RKO (cell line): ENCODE results near the gene ZNF581.

Experiments used
- DNase-seq: peaks from one replicate; pipeline ENCODE4 v3.0.0-alpha.2; 2016; ENCODE audit warnings: low spot score

Gene ZNF581

DNA sequence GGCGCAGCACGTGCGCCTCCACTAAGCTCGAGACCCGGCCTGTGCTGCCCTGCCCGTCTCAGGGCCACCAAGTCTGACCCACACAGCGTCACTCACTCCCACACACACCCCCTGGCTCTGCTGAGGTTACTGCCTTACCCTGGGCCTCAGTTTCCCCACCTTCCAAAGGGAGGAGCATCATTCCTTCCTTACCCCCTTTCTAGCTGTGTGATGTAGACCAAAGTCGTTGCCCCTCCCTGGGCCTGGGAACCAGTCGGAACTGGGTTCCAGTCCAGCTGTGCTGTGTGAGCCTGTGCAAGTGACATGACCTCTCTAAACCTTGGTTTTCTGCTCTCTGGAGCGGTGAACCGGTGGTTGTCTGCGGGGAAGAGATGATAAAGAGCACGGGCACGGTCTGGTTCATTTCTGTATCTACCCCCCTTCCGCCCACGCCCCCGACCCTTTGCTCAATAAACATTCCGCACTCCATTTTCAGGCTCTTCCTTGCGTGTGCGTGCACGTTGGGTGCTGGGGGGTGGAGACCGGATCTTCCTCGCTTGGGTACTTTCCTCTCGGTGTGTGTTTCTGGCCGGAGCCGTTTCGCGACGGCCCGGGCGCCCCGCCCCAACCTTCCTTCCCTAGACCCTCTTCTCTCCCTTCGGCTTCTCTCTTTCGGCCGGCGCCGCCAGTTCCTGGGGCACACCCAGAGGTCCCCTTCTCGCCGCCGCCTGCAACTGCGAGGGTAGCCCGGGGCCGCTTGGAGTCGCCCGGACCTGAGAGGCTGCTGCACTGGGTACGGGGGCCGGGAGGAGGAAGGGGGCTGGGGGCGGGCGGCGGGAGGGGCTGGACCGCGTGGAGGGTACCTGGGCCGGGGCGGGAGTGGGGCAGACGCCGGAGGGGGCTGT is at the start of gene ZNF581:
ZNF581 (plus strand) TSS at position 647 of the 884 bp plus-strand sequence. CDS start 923 bp downstream, outside the sequence.
- peak; percentile 84 for DNase-seq

DNA sequence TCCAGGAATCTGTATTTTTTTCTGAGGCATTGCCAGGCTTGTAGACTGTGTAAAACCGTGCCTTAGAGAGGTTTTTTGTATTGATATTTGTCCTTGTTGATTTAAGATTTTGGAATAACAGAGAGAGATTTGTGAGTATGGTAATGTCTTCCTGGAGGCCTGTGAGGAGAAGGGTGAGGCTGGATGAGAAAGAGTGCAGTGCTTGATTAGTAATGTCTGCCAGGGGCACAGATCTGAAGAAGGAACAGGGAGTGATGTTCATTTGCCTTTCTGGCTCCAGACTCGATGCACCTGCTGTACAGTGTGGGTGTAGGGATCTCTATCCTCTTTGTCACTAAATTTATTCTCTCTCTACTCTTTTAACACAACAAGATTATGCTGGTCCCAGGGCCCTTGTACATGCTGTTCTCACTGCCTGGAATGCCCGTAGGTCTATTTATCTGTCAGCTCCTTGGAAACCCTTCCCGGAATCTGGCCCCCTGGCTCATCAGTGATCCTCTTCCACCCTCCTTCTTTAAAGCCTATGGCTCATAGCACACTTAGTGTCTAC is 48.4 kb upstream of the ZNF581 start:
- DNase-seq = no peak

DNA sequence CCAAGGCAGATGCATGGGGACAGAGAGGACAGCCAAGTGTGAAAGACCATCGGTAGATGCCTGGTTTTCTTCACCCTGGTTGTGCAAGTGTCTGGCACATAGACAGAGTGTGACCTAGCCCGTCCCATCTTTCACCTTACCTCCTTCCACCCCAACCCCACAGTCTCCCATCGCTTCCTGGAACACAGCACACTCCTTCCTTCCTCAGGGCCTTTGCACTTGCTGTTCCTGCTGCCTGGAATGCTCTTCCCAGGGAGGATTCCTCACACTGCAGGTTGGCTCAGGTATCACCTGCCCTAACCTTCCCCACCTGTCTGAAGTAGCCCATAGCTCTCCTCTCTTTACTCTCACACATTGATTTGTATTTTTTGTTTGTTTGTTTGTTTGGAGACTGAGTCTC is 47.1 kb upstream of the ZNF581 start:
- DNase-seq = no peak

DNA sequence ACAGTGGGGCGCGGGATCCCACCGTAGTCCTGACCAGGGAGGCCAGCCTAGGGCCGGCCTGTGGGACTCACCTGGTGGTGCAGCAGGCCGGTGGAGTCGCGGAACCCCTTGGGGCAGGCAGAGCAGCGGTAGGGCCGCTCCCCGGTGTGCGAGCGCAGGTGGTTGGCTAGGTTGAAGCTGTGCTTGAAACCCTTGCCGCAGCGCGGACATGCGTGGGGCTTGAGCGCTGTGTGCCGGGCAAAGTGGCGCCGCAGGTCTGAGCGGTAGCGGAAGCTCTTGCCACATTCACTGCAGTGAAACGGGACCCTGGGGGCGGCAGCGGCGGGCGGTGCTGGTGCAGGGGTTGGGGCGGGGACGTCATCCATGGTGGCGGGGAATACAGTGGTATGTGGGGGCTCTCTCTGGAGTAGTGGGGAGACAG is 45.9 kb upstream of the ZNF581 start:
- no peak for DNase-seq

DNA sequence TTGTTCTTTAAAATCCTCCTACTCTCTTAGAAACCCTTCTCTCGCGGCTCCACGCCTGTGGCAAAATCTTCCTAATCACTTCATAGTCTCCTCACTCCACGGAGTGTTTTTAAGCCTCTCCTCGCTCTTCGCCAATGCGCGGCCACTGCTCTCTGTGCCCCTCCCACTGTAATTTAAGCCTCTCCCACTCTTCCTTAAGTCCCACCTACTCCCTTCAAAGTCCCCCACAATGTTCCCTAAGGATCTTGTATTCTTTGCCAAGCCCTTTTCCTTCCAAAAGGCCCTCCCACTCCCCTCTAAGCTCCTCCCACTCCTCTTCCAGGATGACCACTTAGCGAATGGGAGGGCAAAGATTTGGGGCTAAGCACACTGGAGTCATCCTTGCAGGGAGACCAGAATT is 45.4 kb upstream of the ZNF581 start:
- DNase-seq = no peak

- DNase-seq = peak; percentile 89
Observed at GRCh38 chr19:55598719-55599467, 44.6 kb upstream of the ZNF581 start.

DNA sequence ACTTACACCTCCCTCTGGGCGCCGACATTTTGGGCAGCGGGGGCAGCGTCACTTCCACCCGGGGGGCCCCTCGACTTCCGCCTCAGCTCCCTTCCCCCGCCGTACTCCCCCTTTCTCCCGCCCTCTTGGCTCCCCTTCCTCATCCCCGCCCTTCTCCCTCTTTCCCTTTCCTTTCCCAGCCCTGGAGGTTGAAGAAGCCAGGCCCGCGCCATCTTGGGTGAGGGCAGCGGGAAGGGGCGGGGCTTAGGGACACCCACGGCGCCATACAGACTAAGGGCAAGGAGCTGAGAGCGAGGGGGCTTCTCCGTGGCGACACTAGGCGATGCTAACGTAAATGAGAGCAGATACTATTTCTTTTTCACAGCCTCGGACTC is 44.0 kb upstream of the ZNF581 start, which contains the start of gene FIZ1:
FIZ1 (minus strand) TSS at position 50 of the 374 bp plus-strand sequence. CDS start 1,652 bp downstream, outside the sequence.
- peak; percentile 95 for DNase-seq

- peak; percentile 85 for DNase-seq
Observed at GRCh38 chr19:55599842-55600661, 43.4 kb upstream of the ZNF581 start, which contains the start of gene ZNF524. TSS of gene ZNF524 (plus strand) at chr19:55600288. CDS start at chr19:55602113, 1,825 bp downstream.

DNA sequence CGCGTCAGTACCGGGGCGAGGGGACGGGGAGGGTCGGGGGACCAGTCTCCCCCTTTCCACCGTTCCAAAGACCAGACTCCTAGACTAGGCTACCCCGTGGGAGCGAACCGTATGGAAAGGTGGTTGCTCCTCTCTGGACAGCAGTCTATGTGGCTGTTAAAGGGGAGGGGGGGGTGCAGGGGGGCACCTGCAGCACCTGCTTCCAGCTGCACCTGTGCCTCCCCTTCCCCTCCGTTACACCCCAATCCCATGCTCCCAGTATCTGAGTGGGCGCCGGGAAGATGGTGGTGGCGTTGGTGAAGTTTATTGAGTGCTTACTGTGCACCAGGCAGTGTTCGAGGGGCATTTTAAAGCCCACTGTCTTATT is 42.8 kb upstream of the ZNF581 start:
- no peak for DNase-seq

GRCh38 chr19:55601084-55601483 is 42.4 kb upstream of the ZNF581 start:
- DNase-seq = no peak

DNA sequence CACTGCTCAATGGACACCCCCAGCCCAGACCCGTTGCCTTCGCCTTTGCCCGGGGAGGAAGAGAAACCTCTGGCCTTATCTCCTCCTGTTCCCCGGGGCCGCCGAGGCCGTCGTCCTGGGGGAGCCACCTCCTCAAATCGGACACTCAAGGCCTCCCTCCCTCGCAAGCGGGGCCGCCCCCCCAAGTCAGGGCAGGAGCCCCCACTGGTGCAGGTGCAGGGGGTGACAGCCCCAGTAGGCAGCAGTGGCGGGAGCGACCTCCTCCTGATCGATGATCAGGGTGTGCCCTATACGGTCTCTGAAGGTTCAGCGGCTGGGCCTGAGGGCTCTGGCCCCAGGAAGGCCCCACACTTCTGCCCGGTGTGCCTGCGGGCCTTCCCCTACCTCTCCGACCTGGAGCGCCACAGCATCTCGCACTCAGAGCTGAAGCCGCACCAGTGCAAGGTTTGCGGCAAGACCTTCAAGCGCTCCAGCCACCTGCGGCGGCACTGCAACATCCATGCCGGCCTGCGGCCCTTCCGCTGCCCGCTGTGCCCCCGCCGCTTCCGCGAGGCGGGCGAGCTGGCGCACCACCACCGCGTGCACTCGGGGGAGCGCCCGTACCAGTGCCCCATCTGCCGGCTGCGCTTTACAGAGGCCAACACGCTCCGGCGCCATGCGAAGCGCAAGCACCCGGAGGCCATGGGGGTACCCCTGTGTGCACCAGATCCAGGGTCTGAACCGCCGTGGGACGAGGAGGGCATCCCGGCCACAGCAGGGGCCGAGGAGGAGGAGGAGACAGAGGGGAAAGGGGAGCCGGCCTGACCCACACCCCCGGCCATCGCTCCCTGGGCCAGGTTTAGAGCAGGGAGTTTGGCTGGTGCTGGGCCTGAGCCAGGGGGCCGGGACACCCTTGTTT is 41.1 kb upstream of the ZNF581 start:
- DNase-seq = no peak

- no peak for DNase-seq
Observed at GRCh38 chr19:55603115-55603514, 40.3 kb upstream of the ZNF581 start.

GRCh38 chr19:55603581-55604292 is 39.7 kb upstream of the ZNF581 start:
- DNase-seq = no peak

GRCh38 chr19:55605207-55605636 is 38.2 kb upstream of the ZNF581 start:
- DNase-seq = peak; percentile 98

- DNase-seq = peak; percentile 87
Observed at GRCh38 chr19:55605637-55606470, 37.6 kb upstream of the ZNF581 start, which contains the start of gene ZNF865. TSS of gene ZNF865 (plus strand) at chr19:55605647. CDS start at chr19:55613619, 7,972 bp downstream.

GRCh38 chr19:55606471-55606787 is 37.0 kb upstream of the ZNF581 start:
- DNase-seq = no peak

DNA sequence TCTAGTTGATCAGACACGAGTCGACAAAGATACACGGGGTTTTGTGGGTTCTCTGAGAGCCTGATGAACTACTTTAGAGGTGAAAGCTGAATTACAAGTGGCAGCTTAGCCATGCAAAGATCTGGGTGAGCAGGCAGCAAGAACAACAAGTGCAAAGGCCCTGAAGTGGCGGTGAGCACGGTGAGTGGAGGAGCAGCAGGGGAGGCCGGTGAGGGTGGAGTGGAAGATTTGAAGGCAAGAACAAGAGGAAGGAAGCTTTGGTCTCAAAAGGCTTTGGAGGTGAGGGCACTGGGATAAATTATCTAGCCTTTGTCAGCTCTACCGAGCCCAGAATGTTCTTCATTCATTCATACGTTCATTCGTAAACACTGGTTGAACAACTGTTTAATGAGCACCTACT is 36.6 kb upstream of the ZNF581 start:
- DNase-seq = no peak

DNA sequence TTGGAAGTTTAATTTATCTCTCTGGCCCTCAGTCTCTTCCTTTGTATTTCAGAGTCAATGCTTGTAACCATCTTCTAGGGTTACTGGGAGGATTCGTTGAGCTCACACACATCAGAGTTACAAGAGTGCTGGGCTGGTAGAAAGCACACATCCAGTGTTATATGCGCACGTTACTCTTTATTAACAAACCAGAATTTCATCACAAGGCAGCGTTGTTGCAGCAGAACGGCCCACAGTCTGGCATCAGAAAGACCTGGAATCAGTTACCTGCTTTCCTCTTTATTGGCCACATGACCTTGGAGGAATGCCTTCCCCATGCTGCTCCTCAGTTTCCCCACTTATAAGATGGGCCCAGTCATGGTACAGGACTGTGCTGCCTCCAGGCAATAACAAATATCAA is 34.1 kb upstream of the ZNF581 start:
- DNase-seq = no peak
